CD14-positive monocyte (primary cell): Measurements from ENCODE around the gene KRTAP10-3. TPM values are rescaled to one million over a fixed set of nuclear protein-coding genes. Genes with fewer than 3 reads are reported as not detected.

Experiments used
- DNase-seq, 3 donors: peaks; one replicate each; pipeline ENCODE4 v3.0.0-alpha.2; 2011 to 2022
- H2AFZ ChIP-seq: 2 replicates; pipeline ENCODE4 v1.6.0; 2012; ENCODE audit warnings: mild to moderate bottlenecking, low read depth, low read length, inconsistent platforms; ENCODE audit not compliant: insufficient read depth, poor library complexity, severe bottlenecking
- H3K27ac ChIP-seq, 2 donors: 1 replicate in 1 of 2; 2 replicates in 1 of 2; pipeline ENCODE4 v1.5.1; 2012 to 2013; ENCODE audit warnings: low read length in 2 of 2, control low read depth in 1 of 2, inconsistent platforms in 1 of 2, low read depth in 1 of 2, mild to moderate bottlenecking in 1 of 2
- H3K27me3 ChIP-seq, 2 donors: one replicate each; pipeline versions ENCODE4 v1.6.0 to v1.6.1; 2011 to 2013; ENCODE audit warnings: low read length in 2 of 2; ENCODE audit not compliant: control insufficient read depth in 2 of 2, insufficient read depth in 2 of 2
- H3K36me3 ChIP-seq, 2 donors: replicated peaks in 1 of 2; 1 replicate in 1 of 2; 2 replicates in 1 of 2; pipeline versions ENCODE4 v1.5.1 to v1.6.1; 2012 to 2013; ENCODE audit warnings: low read length in 2 of 2, control low read depth in 1 of 2, inconsistent platforms in 1 of 2, mild to moderate bottlenecking in 1 of 2; ENCODE audit not compliant: insufficient read depth in 2 of 2, control insufficient read depth in 1 of 2
- H3K4me1 ChIP-seq, 2 donors: 1 replicate in 1 of 2; 2 replicates in 1 of 2; pipeline versions ENCODE4 v1.5.1 to v1.6.1; 2012 to 2013; ENCODE audit warnings: low read length in 2 of 2, control low read depth in 1 of 2, inconsistent platforms in 1 of 2, mild to moderate bottlenecking in 1 of 2, moderate library complexity in 1 of 2; ENCODE audit not compliant: insufficient read depth in 2 of 2, control insufficient read depth in 1 of 2
- H3K4me2 ChIP-seq: replicated peaks from 2 replicates; pipeline ENCODE3; 2012; ENCODE audit warnings: low read length, moderate library complexity, mild to moderate bottlenecking; ENCODE audit not compliant: poor library complexity, severe bottlenecking; ENCODE audit errors: extremely low read depth
- H3K4me3 ChIP-seq, 3 experiments: fragments of 200-600 bp in 1 of 3; sonication (generic) in 1 of 3; replicated peaks in 1 of 3; 1 replicate in 2 of 3; 2 replicates in 1 of 3; pipeline ENCODE4 v1.5.1; 2011 to 2013; ENCODE audit warnings: low read length in 3 of 3, mild to moderate bottlenecking in 3 of 3, control low read depth in 2 of 3, low read depth in 2 of 3, inconsistent platforms in 1 of 3, moderate library complexity in 1 of 3
- H3K79me2 ChIP-seq: 2 replicates; pipeline ENCODE4 v1.6.0; 2012; ENCODE audit warnings: mild to moderate bottlenecking, control low read depth, inconsistent platforms, low read length, moderate library complexity; ENCODE audit not compliant: insufficient read depth
- H3K9ac ChIP-seq: 2 replicates; pipeline ENCODE4 v1.6.0; 2017; ENCODE audit warnings: low read length, mild to moderate bottlenecking; ENCODE audit not compliant: insufficient read depth, poor library complexity, severe bottlenecking
- H3K9me3 ChIP-seq, 2 donors: replicated peaks in 1 of 2; 1 replicate in 1 of 2; 2 replicates in 1 of 2; pipeline versions ENCODE4 v1.5.1 to v1.6.1; 2012 to 2013; ENCODE audit warnings: low read length in 2 of 2, control low read depth in 1 of 2; ENCODE audit not compliant: control insufficient read depth in 1 of 2, insufficient read depth in 1 of 2
- H4K20me1 ChIP-seq: 2 replicates; pipeline ENCODE4 v1.6.0; 2012; ENCODE audit warnings: mild to moderate bottlenecking, low read length, control low read depth, moderate library complexity; ENCODE audit not compliant: insufficient read depth
- H3K27ac Mint-ChIP-seq, 7 donors: one replicate each; pipeline ENCODE4 v1.8.0; 2020; ENCODE audit warnings: mild to moderate bottlenecking in 7 of 7, mixed read lengths in 7 of 7, moderate library complexity in 6 of 7, inconsistent platforms in 2 of 7
- H3K27me3 Mint-ChIP-seq, 3 donors: one replicate each; pipeline ENCODE4 v1.8.0; 2021 to 2022; ENCODE audit warnings: low read depth in 3 of 3, mild to moderate bottlenecking in 3 of 3, mixed read lengths in 3 of 3, moderate library complexity in 3 of 3, inconsistent platforms in 1 of 3
- H3K36me3 Mint-ChIP-seq, 2 donors: one replicate each; pipeline ENCODE4 v1.8.0; 2020; ENCODE audit warnings: mixed read lengths in 2 of 2, inconsistent platforms in 1 of 2, mild to moderate bottlenecking in 1 of 2
- H3K4me1 Mint-ChIP-seq: one replicate; pipeline ENCODE4 v1.8.0; 2020; ENCODE audit warnings: mild to moderate bottlenecking, mixed read lengths
- H3K4me3 Mint-ChIP-seq, 2 donors: one replicate each; pipeline ENCODE4 v1.8.0; 2020; ENCODE audit warnings: mild to moderate bottlenecking in 2 of 2, mixed read lengths in 2 of 2, moderate library complexity in 1 of 2
- H3K9me3 Mint-ChIP-seq, 7 donors: one replicate each; pipeline ENCODE4 v1.8.0; 2020 to 2022; ENCODE audit warnings: mixed read lengths in 7 of 7, mild to moderate bottlenecking in 6 of 7, moderate library complexity in 6 of 7, inconsistent platforms in 2 of 7
- WGBS: methylation state at CpG from one replicate; pipeline ENCODE4 v1.1.5; 2013; ENCODE audit warnings: missing lambda C conversion rate; ENCODE audit not compliant: insufficient coverage; 5-methylcytosine and 5-hydroxymethylcytosine counted together
- intact Hi-C, 2 donors: fragments of 100-400 bp; cut with micrococcal nuclease; formaldehyde crosslinking; loops; one replicate each; pipeline versions ENCODE4 v1.15.0 to v1.15.1; 2023
- polyA plus RNA-seq, 3 donors: library from polyadenylated mRNA; depleted of rRNA in 1 of 3; unstranded in 2 of 3; stranded (reverse) in 1 of 3; fragments of 300-500 nt in 2 of 3; fragments of >200 nt in 1 of 3; fragmentation: Illumina TruSeq in 2 of 3; gene quantifications; 1 replicate in 2 of 3; 2 replicates in 1 of 3; pipeline ENCODE4 v1.2.3, GENCODE V29; 2012 to 2021
- TF ChIP-seq, protein P1 (sequence below): fragments of 200-600 bp; IDR thresholded peaks from one replicate; pipeline ENCODE4 v1.8.0; 2022; ENCODE audit warnings: antibody characterized with exemption, mild to moderate bottlenecking

KRTAP10-3 gene
- polyA plus RNA-seq, 3 donors = not detected

DNA sequence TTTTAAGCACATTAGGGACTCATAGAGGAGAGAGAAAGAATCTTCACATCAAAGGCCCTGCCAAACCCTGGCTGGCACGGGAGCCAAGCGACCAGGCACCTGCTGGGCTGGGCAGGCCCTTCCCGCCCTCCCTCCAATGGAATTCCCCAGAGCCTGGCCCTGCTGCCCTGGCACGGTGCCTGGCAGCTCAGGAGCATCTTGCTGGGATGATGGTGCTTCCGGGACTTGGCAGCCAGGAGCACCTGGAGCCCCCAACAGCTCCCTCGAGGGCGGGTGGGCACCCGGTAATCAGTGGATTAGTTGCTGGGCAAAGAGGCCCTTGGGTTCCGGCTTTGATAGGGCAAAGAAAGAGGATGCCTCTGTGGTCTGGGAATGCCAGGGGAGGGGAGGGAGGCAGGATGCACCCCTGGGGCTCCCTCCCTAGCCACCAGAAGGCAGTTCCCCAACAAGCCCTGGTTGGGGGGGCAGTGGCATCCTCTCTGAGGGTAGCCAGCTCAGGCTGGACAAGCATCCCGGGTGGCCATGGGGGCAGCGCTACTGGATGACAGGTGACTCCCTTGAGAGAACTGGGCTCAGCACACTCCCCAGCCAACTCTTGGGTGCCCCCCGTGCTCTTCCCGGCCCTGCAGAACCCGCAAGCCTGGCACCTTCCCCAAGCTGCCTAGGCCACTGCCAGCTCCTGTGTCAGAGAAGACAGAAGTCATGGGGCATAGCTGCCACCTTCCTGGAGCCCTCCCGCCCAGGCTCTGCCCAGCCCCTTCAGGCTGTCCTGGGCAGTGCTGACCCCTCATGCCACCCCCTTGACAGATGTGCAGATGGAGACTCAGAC, 45.0 kb downstream of the KRTAP10-3 start:
- H3K9me3 Mint-ChIP-seq = peaks cover 0 to 11% (median 2%) of the 10 kb centered on the region in 7 donors
- H3K36me3 Mint-ChIP-seq = no peaks in the 10 kb centered on the region
- Histone ChIP-seq H3K27ac (no peak overlapping the region), H3K9ac (no peak overlapping the region), H3K4me1 (peaks cover 0 to 10% of the 10 kb centered on the region in 2 donors), H3K9me3 (peaks cover 0 to 4% of the 10 kb centered on the region in 2 donors), H3K4me3 (no peak overlapping the region), H3K36me3 (no peaks in the 10 kb centered on the region), H3K79me2 (no peaks in the 10 kb centered on the region), H3K27me3 (peaks cover 0 to 3% of the 10 kb centered on the region in 2 donors), H2AFZ (no peak overlapping the region), H3K4me2 (no peak overlapping the region), H4K20me1 (no peaks in the 10 kb centered on the region)
- H3K4me1 Mint-ChIP-seq = peaks cover 3% of the 10 kb centered on the region
- intact Hi-C loops = loop anchor here in 1 of 2 donors (5.0 kb wide), 1 partner anchor 279 kb away; no protein-coding TSS in a partner anchor
- H3K27ac Mint-ChIP-seq = no peak overlapping the region
- 88% methylated on average over 14 of the region's 15 CpGs for WGBS
- TF ChIP-seq, protein P1, sequence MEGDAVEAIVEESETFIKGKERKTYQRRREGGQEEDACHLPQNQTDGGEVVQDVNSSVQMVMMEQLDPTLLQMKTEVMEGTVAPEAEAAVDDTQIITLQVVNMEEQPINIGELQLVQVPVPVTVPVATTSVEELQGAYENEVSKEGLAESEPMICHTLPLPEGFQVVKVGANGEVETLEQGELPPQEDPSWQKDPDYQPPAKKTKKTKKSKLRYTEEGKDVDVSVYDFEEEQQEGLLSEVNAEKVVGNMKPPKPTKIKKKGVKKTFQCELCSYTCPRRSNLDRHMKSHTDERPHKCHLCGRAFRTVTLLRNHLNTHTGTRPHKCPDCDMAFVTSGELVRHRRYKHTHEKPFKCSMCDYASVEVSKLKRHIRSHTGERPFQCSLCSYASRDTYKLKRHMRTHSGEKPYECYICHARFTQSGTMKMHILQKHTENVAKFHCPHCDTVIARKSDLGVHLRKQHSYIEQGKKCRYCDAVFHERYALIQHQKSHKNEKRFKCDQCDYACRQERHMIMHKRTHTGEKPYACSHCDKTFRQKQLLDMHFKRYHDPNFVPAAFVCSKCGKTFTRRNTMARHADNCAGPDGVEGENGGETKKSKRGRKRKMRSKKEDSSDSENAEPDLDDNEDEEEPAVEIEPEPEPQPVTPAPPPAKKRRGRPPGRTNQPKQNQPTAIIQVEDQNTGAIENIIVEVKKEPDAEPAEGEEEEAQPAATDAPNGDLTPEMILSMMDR = no peak
- peaks cover 0 to 9% (median 7%) of the 10 kb centered on the region in 3 donors for H3K27me3 Mint-ChIP-seq
- no peak overlapping the region for H3K4me3 Mint-ChIP-seq
- DNase-seq = no peak

DNA sequence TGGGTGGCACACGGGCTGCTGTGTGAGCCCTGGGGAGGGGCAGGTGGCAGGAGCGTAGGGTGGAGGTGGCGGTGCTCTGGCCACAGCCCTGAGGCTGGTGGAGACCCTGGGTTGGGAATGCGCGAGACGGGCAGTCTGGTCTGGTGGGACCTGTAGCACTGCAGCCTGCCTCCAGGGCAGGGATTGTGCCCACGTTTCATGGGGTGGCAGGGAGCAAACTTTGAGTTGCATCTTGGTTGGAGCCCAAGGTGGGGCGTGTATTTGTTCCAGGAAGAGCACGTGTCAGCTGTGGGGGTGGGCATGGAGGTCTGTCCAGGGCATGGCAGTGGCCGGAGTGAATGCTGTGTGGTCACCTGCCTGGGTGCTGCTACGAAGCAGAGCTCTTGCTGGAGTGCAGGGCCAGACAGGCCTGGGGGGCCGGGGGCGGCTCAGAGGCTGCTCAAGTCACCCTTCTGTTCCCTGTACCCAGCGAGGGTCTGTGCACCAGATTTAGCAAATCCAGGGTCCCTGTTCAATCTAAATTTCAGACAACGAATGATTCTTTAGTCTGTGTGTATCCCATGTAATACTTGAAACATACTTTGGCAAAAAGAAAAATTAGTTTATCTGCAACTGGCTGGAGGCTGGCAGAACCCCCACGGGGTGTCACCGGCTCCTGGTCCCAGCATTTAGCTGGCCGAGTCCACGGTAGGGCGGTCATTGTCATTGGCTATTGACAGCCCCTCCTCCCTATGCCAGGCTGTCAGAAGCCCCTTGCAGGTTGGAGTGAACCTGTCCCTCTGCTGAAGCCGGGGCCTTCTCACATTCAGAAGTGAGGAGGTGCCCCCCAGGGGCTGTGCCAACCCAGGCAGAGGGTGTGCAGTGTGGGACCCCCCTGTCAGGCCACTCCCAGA, 45.9 kb downstream of the KRTAP10-3 start:
- WGBS = 94% methylated on average over 20 of the region's 21 CpGs
- no peak for DNase-seq
- H3K27ac ChIP-seq = no peak overlapping the region
- peaks cover 3% of the 10 kb centered on the region for H3K4me1 Mint-ChIP-seq
- H3K36me3 ChIP-seq = no peaks in the 10 kb centered on the region
- H3K4me2 ChIP-seq = no peak overlapping the region
- peaks cover 0 to 4% of the 10 kb centered on the region in 2 donors for H3K9me3 ChIP-seq
- no peak overlapping the region for H3K4me3 Mint-ChIP-seq
- H3K27me3 Mint-ChIP-seq = peaks cover 0 to 11% (median 5%) of the 10 kb centered on the region in 3 donors
- no peak overlapping the region for H3K4me3 ChIP-seq
- intact Hi-C loops = loop anchor here in 1 of 2 donors (5.0 kb wide), 1 partner anchor 280 kb away; no protein-coding TSS in a partner anchor
- H3K9me3 Mint-ChIP-seq = peaks cover 0 to 9% (median 2%) of the 10 kb centered on the region in 7 donors
- no peaks in the 10 kb centered on the region for H3K79me2 ChIP-seq
- H3K9ac ChIP-seq = no peak overlapping the region
- H3K27ac Mint-ChIP-seq = peak overlapping the region in 1 of 7 donors; percentile 50
- TF ChIP-seq, protein P1 = no peak
- H3K4me1 ChIP-seq = peaks cover 0 to 10% of the 10 kb centered on the region in 2 donors
- no peaks in the 10 kb centered on the region for H3K36me3 Mint-ChIP-seq
- H3K27me3 ChIP-seq = peaks cover 0 to 3% of the 10 kb centered on the region in 2 donors
- no peaks in the 10 kb centered on the region for H4K20me1 ChIP-seq
- H2AFZ ChIP-seq = no peak overlapping the region
